ENCODE data around the gene SOCS4. TPM values are rescaled to one million over a fixed set of nuclear protein-coding genes. Genes with fewer than 3 reads are reported as not detected.
A peak's percentile ranks its signal among the peaks of the same experiment; 100 is the strongest.
"Not testable (repeated sequence)": the region's sequence is repeated elsewhere in the genome, so short reads cannot be mapped to it uniquely, and the experiment has no call there.

Gene SOCS4
- total RNA-seq, 1 experiment from 2014 or later = 19.9 TPM

DNA sequence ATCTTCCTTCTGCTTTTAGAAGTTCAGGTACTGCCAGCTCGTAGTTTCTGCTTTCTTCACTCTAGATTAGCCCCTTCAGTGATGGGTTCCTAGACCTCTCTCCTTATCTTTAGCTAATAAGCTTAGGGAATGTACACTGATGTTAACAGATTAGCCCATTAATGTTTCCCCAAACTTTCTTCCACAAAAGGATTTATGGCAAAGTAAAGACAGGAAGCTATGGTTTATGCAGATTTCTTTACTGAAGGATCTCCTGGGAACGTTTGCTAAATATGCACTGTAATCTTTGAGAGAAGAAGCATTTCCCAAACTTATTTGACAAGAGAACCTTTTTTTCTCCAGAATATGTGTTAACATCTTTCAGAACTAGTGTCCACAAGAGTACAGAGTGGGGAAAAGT, 4.2 kb downstream of the SOCS4 start:
- Histone ChIP-seq H3K9me3 (ENCODE audit: control insufficient read depth, insufficient read depth, low read depth, low read length) (no peaks in the 10 kb centered on the region), H3K36me3 (ENCODE audit: control insufficient read depth, insufficient read depth, low read length) (peaks cover 22% of the 10 kb centered on the region), H3K27me3 (ENCODE audit: control insufficient read depth, insufficient read depth, low read length) (no peaks in the 10 kb centered on the region), H3K4me3 (ENCODE audit: low read depth in 2 of 2, low read length in 2 of 2) (no peak overlapping the region), H3K27ac (ENCODE audit: low read length) (0 out of 2 replicates have a peak overlapping the region, but pooled peaks have one; percentile 29), H3K4me1 (ENCODE audit: control insufficient read depth, insufficient read depth, low read length) (peaks cover 16% of the 10 kb centered on the region)
- CTCF ChIA-PET = no interaction called here
- no TSS peak for BruUV-seq (replicated peaks)
- TF ChIP-seq TCF7L2 (IDR thresholded peaks at IDR 0.05; ENCODE audit: low read depth, low read length) (no peak), POLR2AphosphoS5 (IDR thresholded peaks at IDR 0.05; ENCODE audit: low read depth, low read length) (no peak)
- TF ChIP-seq, protein P1, sequence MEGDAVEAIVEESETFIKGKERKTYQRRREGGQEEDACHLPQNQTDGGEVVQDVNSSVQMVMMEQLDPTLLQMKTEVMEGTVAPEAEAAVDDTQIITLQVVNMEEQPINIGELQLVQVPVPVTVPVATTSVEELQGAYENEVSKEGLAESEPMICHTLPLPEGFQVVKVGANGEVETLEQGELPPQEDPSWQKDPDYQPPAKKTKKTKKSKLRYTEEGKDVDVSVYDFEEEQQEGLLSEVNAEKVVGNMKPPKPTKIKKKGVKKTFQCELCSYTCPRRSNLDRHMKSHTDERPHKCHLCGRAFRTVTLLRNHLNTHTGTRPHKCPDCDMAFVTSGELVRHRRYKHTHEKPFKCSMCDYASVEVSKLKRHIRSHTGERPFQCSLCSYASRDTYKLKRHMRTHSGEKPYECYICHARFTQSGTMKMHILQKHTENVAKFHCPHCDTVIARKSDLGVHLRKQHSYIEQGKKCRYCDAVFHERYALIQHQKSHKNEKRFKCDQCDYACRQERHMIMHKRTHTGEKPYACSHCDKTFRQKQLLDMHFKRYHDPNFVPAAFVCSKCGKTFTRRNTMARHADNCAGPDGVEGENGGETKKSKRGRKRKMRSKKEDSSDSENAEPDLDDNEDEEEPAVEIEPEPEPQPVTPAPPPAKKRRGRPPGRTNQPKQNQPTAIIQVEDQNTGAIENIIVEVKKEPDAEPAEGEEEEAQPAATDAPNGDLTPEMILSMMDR (IDR thresholded peaks at IDR 0.05) = no peak
- TF ChIP-seq, protein P2, sequence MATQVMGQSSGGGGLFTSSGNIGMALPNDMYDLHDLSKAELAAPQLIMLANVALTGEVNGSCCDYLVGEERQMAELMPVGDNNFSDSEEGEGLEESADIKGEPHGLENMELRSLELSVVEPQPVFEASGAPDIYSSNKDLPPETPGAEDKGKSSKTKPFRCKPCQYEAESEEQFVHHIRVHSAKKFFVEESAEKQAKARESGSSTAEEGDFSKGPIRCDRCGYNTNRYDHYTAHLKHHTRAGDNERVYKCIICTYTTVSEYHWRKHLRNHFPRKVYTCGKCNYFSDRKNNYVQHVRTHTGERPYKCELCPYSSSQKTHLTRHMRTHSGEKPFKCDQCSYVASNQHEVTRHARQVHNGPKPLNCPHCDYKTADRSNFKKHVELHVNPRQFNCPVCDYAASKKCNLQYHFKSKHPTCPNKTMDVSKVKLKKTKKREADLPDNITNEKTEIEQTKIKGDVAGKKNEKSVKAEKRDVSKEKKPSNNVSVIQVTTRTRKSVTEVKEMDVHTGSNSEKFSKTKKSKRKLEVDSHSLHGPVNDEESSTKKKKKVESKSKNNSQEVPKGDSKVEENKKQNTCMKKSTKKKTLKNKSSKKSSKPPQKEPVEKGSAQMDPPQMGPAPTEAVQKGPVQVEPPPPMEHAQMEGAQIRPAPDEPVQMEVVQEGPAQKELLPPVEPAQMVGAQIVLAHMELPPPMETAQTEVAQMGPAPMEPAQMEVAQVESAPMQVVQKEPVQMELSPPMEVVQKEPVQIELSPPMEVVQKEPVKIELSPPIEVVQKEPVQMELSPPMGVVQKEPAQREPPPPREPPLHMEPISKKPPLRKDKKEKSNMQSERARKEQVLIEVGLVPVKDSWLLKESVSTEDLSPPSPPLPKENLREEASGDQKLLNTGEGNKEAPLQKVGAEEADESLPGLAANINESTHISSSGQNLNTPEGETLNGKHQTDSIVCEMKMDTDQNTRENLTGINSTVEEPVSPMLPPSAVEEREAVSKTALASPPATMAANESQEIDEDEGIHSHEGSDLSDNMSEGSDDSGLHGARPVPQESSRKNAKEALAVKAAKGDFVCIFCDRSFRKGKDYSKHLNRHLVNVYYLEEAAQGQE (IDR thresholded peaks at IDR 0.05; ENCODE audit: insufficient read depth in 1 of 2, low read depth in 2 of 2, low read length in 1 of 2) = no peak
- DNase-seq (ENCODE audit: low read depth, low spot score) = no peak
- in situ Hi-C loops (cut with HindIII; ENCODE audit: low pct_unique_long_range_greater_than_20kb, low sequenced_read_pairs) = no loop called here
- POLR2A ChIA-PET = interaction anchor here (1.2 kb wide), 1 partner anchor 20 kb away, joined by 4 read pairs; the partner anchor contains the start of gene MAPK1IP1L
- no peak for ATAC-seq
- intact Hi-C loops (cut with micrococcal nuclease; ENCODE audit: unreplicated experiment) = no loop called here

GRCh38 chr14:55037995-55038394, 11.0 kb downstream of the SOCS4 start:
- H3K4me3 ChIP-seq (ENCODE audit: low read depth in 2 of 2, low read length in 2 of 2); POLR2A ChIA-PET; H3K9me3 ChIP-seq (ENCODE audit: control insufficient read depth, insufficient read depth, low read depth, low read length); intact Hi-C loops (cut with micrococcal nuclease; ENCODE audit: unreplicated experiment); H3K27ac ChIP-seq (ENCODE audit: low read length); H3K27me3 ChIP-seq (ENCODE audit: control insufficient read depth, insufficient read depth, low read length); H3K4me1 ChIP-seq (ENCODE audit: control insufficient read depth, insufficient read depth, low read length); BruUV-seq (replicated peaks); DNase-seq (ENCODE audit: low read depth, low spot score); ATAC-seq; in situ Hi-C loops (cut with HindIII; ENCODE audit: low pct_unique_long_range_greater_than_20kb, low sequenced_read_pairs): not testable (repeated sequence)
- CTCF ChIA-PET = interaction anchor here (0.6 kb wide), 1 partner anchor 52 kb away, joined by 17 read pairs; no protein-coding TSS in a partner anchor
- peaks cover 10% of the 10 kb centered on the region; the same call in 1 of the 2 replicates for H3K36me3 ChIP-seq (ENCODE audit: control insufficient read depth, insufficient read depth, low read length)

- Histone ChIP-seq H3K36me3 (ENCODE audit: control insufficient read depth, insufficient read depth, low read length) (peaks cover 10% of the 10 kb centered on the region), H3K4me3 (ENCODE audit: low read depth in 2 of 2, low read length in 2 of 2) (no peak overlapping the region), H3K27me3 (ENCODE audit: control insufficient read depth, insufficient read depth, low read length) (no peaks in the 10 kb centered on the region), H3K9me3 (ENCODE audit: control insufficient read depth, insufficient read depth, low read depth, low read length) (no peaks in the 10 kb centered on the region), H3K27ac (ENCODE audit: low read length) (no peak overlapping the region), H3K4me1 (ENCODE audit: control insufficient read depth, insufficient read depth, low read length) (no peaks in the 10 kb centered on the region)
- no peak for ATAC-seq
- no peak for DNase-seq (ENCODE audit: low read depth, low spot score)
- TF ChIP-seq, protein P2 (IDR thresholded peaks at IDR 0.05; ENCODE audit: insufficient read depth in 1 of 2, low read depth in 2 of 2, low read length in 1 of 2) = no peak
- TF ChIP-seq TCF7L2 (IDR thresholded peaks at IDR 0.05; ENCODE audit: low read depth, low read length) = no peak
- TF ChIP-seq POLR2AphosphoS5 (IDR thresholded peaks at IDR 0.05; ENCODE audit: low read depth, low read length) = no peak
- intact Hi-C loops (cut with micrococcal nuclease; ENCODE audit: unreplicated experiment) = no loop called here
- ChIA-PET CTCF (no interaction called here), POLR2A (no interaction called here)
- in situ Hi-C loops (cut with HindIII; ENCODE audit: low pct_unique_long_range_greater_than_20kb, low sequenced_read_pairs) = no loop called here
- no TSS peak for BruUV-seq (replicated peaks)
Measured at GRCh38 chr14:55038708-55039107, 11.7 kb downstream of the SOCS4 start.

Data from Panc1 (cell line).